DND-41 (cell line): Measurements from ENCODE around the gene MIB1.

Experiments used
- ATAC-seq: fragments of 200-7000 bp; cut with Tn5 transposase; 3 replicates; pipeline ENCODE4 v1.9.1; 2021; ENCODE audit warnings: low read depth; ENCODE audit not compliant: insufficient read depth
- DNase-seq: peaks from one replicate; pipeline ENCODE4 v3.0.0-alpha.2; 2020
- H2AFZ ChIP-seq: 2 replicates; pipeline ENCODE4 v1.6.0; 2012; ENCODE audit warnings: low read depth, low read length
- H3K27ac ChIP-seq: 2 replicates; pipeline ENCODE4 v1.5.1; 2012; ENCODE audit warnings: low read length, inconsistent platforms
- H3K27me3 ChIP-seq: fragments of 200-600 bp; sonication (generic); 2 replicates; pipeline ENCODE4 v1.6.0; 2012; ENCODE audit warnings: low read length, mild to moderate bottlenecking, inconsistent platforms; ENCODE audit not compliant: insufficient read depth, poor library complexity
- H3K36me3 ChIP-seq: 2 replicates; pipeline ENCODE4 v1.5.1; 2012; ENCODE audit warnings: low read length, inconsistent platforms; ENCODE audit not compliant: insufficient read depth
- H3K4me1 ChIP-seq: 2 replicates; pipeline ENCODE4 v1.5.1; 2012; ENCODE audit warnings: mild to moderate bottlenecking, low read length; ENCODE audit not compliant: insufficient read depth
- H3K4me2 ChIP-seq: 2 replicates; pipeline ENCODE4 v1.6.0; 2012; ENCODE audit warnings: mild to moderate bottlenecking, moderate library complexity, low read length, inconsistent platforms; ENCODE audit not compliant: insufficient read depth
- H3K4me3 ChIP-seq, 2 experiments: fragments of 200-600 bp in 1 of 2; shearing (Covaris generic) in 1 of 2; 2 replicates each; pipeline ENCODE4 v1.5.1; 2012 to 2016; ENCODE audit warnings: inconsistent platforms in 2 of 2, low read length in 2 of 2, mild to moderate bottlenecking in 2 of 2, low read depth in 1 of 2, moderate library complexity in 1 of 2
- H3K79me2 ChIP-seq: 2 replicates; pipeline ENCODE4 v1.6.0; 2012; ENCODE audit warnings: low read length, inconsistent platforms; ENCODE audit not compliant: insufficient read depth
- H3K9ac ChIP-seq: 2 replicates; pipeline ENCODE4 v1.6.0; 2012; ENCODE audit warnings: low read depth, mild to moderate bottlenecking, inconsistent platforms, low read length, moderate library complexity
- H3K9me3 ChIP-seq: 2 replicates; pipeline ENCODE4 v1.5.1; 2012; ENCODE audit warnings: low read length, moderate library complexity, mild to moderate bottlenecking, inconsistent platforms; ENCODE audit not compliant: insufficient read depth, severe bottlenecking
- H4K20me1 ChIP-seq: 2 replicates; pipeline ENCODE4 v1.6.0; 2012; ENCODE audit warnings: low read length; ENCODE audit not compliant: insufficient read depth
- EZH2 ChIP-seq: IDR thresholded peaks from 3 replicates; pipeline ENCODE4 v1.6.1; 2012; ENCODE audit warnings: borderline replicate concordance, low read depth, mild to moderate bottlenecking, moderate library complexity, low read length, inconsistent platforms; ENCODE audit not compliant: severe bottlenecking
- TF ChIP-seq, protein P1 (sequence below): IDR thresholded peaks from 2 replicates; pipeline ENCODE4 v1.5.1; 2012; ENCODE audit warnings: borderline replicate concordance, low read length, moderate library complexity, mild to moderate bottlenecking; ENCODE audit not compliant: poor library complexity, severe bottlenecking; ENCODE audit errors: extremely low read depth

MIB1 gene

DNA sequence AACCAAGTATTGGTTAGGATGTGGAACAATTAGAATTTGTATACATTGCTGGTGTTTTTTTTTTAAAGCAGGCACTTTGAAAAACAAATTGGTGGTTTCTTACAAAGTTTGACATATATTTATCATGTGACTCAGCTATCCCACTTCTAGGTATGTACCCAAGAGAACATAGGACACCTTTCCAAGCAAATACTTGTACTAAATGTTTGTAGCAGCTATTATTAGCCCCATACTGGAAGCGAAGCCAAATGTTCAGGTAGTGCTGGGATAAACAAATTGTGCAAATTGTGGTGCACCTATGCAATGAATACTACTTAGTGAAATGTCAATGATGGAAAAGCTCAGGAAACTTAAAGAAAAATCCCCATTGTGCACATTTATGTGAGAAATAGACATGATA is 101.0 kb downstream of the MIB1 start:
- TF ChIP-seq, protein P1, sequence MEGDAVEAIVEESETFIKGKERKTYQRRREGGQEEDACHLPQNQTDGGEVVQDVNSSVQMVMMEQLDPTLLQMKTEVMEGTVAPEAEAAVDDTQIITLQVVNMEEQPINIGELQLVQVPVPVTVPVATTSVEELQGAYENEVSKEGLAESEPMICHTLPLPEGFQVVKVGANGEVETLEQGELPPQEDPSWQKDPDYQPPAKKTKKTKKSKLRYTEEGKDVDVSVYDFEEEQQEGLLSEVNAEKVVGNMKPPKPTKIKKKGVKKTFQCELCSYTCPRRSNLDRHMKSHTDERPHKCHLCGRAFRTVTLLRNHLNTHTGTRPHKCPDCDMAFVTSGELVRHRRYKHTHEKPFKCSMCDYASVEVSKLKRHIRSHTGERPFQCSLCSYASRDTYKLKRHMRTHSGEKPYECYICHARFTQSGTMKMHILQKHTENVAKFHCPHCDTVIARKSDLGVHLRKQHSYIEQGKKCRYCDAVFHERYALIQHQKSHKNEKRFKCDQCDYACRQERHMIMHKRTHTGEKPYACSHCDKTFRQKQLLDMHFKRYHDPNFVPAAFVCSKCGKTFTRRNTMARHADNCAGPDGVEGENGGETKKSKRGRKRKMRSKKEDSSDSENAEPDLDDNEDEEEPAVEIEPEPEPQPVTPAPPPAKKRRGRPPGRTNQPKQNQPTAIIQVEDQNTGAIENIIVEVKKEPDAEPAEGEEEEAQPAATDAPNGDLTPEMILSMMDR: no peak
- TF ChIP-seq EZH2: no peak
- Histone ChIP-seq H3K9me3 (no peaks in the 10 kb centered on the region), H3K79me2 (no peaks in the 10 kb centered on the region), H3K4me1 (no peaks in the 10 kb centered on the region), H3K9ac (no peak overlapping the region), H3K4me2 (no peak overlapping the region), H3K36me3 (peaks cover 51% of the 10 kb centered on the region), H3K27me3 (no peaks in the 10 kb centered on the region), H2AFZ (no peak overlapping the region), H3K27ac (no peak overlapping the region), H4K20me1 (no peaks in the 10 kb centered on the region), H3K4me3 (no peak overlapping the region)
- ATAC-seq: no peak
- DNase-seq: no peak

DNA sequence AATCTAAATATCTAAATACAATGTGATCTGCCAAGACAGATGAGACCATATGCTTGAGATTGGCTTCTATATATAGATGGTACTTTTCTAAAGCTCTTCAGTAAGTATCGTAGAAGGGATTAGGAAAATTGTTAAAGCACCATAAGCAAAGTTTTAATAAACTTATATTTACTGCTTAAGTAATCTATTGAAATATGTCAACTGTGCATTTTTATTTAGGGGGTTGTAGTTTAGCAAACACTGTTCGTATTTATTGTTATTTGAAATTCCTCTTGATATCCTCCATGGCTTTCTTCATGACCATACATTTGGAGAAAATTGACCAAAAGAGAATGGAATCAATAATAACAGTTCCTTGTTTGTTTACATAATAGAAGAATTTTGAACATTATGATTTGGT is 102.7 kb downstream of the MIB1 start:
- no peak for TF ChIP-seq EZH2
- TF ChIP-seq, protein P1: no peak
- no peak overlapping the region for H3K4me3 ChIP-seq
- H3K36me3 ChIP-seq: peaks cover 50% of the 10 kb centered on the region
- no peak overlapping the region for H3K9ac ChIP-seq
- H3K9me3 ChIP-seq: no peaks in the 10 kb centered on the region
- no peak for ATAC-seq
- no peak overlapping the region for H2AFZ ChIP-seq
- no peaks in the 10 kb centered on the region for H4K20me1 ChIP-seq
- H3K27me3 ChIP-seq: no peaks in the 10 kb centered on the region
- H3K4me1 ChIP-seq: no peaks in the 10 kb centered on the region
- H3K27ac ChIP-seq: no peak overlapping the region
- DNase-seq: no peak
- H3K4me2 ChIP-seq: no peak overlapping the region
- no peaks in the 10 kb centered on the region for H3K79me2 ChIP-seq

- Histone ChIP-seq H3K4me3 (no peak overlapping the region), H3K4me1 (no peaks in the 10 kb centered on the region), H3K4me2 (no peak overlapping the region), H4K20me1 (no peaks in the 10 kb centered on the region), H3K27ac (no peak overlapping the region), H3K9ac (no peak overlapping the region), H3K9me3 (no peaks in the 10 kb centered on the region), H3K36me3 (peaks cover 21% of the 10 kb centered on the region), H2AFZ (no peak overlapping the region), H3K79me2 (no peaks in the 10 kb centered on the region), H3K27me3 (no peaks in the 10 kb centered on the region)
- TF ChIP-seq, protein P1: peak; percentile 46
- TF ChIP-seq EZH2: no peak
- no peak; the same call in 2 of the 3 replicates for ATAC-seq
- DNase-seq: no peak
These were observed 110.9 kb downstream of the MIB1 start for GRCh38 chr18:21851327-21851961.
